ENCODE results near the gene IL1RAPL1. TPM values are rescaled to one million over a fixed set of nuclear protein-coding genes. Genes with fewer than 3 reads are reported as not detected.

IL1RAPL1 gene
- total RNA-seq, 1 donor from 2014 or later: 0.16 TPM

DNA sequence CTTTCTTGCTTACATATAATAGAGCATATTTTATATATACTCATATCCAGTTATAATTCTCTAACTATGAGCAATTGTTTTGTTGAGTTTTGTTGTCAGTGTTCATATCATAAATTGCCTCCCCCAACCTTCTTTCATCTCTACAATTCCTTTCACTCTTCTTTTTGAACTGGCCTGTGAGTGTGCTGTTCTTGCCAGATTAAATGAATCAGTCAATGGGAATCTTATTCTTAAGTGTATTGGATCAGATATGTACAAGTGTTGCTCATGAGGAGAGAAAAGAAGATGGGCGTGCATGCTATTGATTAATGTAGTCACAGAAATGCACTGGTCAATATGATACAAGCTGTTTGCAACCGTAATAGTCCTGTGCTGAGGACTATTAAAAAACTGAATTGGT, 900.0 kb downstream of the IL1RAPL1 start:
- peak; percentile 31 for DNase-seq (ENCODE audit: low read depth)
- H3K27ac ChIP-seq (ENCODE audit: low read depth, low read length): no peak overlapping the region
- no peak overlapping the region for H3K27ac Mint-ChIP-seq (ENCODE audit: unreplicated experiment)
- no peak overlapping the region for H3K4me3 Mint-ChIP-seq (ENCODE audit: unreplicated experiment)
- H3K9me3 ChIP-seq (ENCODE audit: insufficient read depth, low read depth, low read length): no peaks in the 10 kb centered on the region
- no peak for FAIRE-seq
- no peaks in the 10 kb centered on the region for H3K27me3 Mint-ChIP-seq (ENCODE audit: low read depth, unreplicated experiment)
- H3K4me1 ChIP-seq (ENCODE audit: insufficient read depth, low read length): no peaks in the 10 kb centered on the region
- no peaks in the 10 kb centered on the region for H3K36me3 Mint-ChIP-seq (ENCODE audit: low read depth, unreplicated experiment)
- H3K79me2 ChIP-seq (ENCODE audit: insufficient read depth, low read length): no peaks in the 10 kb centered on the region
- H3K9me3 Mint-ChIP-seq (ENCODE audit: unreplicated experiment): no peaks in the 10 kb centered on the region
- no peaks in the 10 kb centered on the region for H3K27me3 ChIP-seq (ENCODE audit: insufficient read depth, low read length)
- no peak overlapping the region for H2AFZ ChIP-seq (ENCODE audit: low read depth, low read length)
- no peaks in the 10 kb centered on the region for H3K36me3 ChIP-seq (ENCODE audit: insufficient read depth, low read length)
- TF ChIP-seq, protein P1, sequence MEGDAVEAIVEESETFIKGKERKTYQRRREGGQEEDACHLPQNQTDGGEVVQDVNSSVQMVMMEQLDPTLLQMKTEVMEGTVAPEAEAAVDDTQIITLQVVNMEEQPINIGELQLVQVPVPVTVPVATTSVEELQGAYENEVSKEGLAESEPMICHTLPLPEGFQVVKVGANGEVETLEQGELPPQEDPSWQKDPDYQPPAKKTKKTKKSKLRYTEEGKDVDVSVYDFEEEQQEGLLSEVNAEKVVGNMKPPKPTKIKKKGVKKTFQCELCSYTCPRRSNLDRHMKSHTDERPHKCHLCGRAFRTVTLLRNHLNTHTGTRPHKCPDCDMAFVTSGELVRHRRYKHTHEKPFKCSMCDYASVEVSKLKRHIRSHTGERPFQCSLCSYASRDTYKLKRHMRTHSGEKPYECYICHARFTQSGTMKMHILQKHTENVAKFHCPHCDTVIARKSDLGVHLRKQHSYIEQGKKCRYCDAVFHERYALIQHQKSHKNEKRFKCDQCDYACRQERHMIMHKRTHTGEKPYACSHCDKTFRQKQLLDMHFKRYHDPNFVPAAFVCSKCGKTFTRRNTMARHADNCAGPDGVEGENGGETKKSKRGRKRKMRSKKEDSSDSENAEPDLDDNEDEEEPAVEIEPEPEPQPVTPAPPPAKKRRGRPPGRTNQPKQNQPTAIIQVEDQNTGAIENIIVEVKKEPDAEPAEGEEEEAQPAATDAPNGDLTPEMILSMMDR (IDR thresholded peaks at IDR 0.05; ENCODE audit: insufficient read depth, low read depth, low read length): no peak
- TF ChIP-seq EZH2 (IDR thresholded peaks at IDR 0.05; ENCODE audit: insufficient read depth, low read length): no peak
- no peaks in the 10 kb centered on the region for H3K4me1 Mint-ChIP-seq (ENCODE audit: low read depth, unreplicated experiment)
- H3K4me2 ChIP-seq (ENCODE audit: low read length): no peak overlapping the region
- no peaks in the 10 kb centered on the region for H4K20me1 ChIP-seq (ENCODE audit: insufficient read depth, low read length)
- H3K9ac ChIP-seq (ENCODE audit: low read length): no peak overlapping the region
- H3K4me3 ChIP-seq (ENCODE audit: insufficient read depth, low read depth, low read length): no peak overlapping the region

DNA sequence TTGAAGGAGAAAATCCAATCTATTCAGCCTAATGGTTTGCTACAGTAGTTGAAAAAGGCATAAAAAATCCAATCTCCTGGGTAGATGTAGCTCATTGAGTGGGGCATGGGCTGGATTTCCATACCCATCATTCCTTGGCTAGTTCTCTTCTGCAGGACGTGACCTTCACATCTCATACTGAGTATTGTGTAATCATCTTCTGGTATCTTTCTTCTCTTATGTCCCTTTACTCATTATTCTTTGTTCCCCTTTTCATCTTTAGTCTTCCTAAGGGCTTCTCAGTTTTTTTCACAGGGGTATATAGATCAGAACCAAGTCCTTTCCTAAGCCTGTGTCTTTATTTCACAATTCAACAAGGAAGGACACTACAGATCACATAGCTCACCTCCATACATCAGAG, 900.5 kb downstream of the IL1RAPL1 start:
- no peak overlapping the region for H3K4me3 Mint-ChIP-seq (ENCODE audit: unreplicated experiment)
- no peaks in the 10 kb centered on the region for H3K4me1 Mint-ChIP-seq (ENCODE audit: low read depth, unreplicated experiment)
- H3K4me1 ChIP-seq (ENCODE audit: insufficient read depth, low read length): no peaks in the 10 kb centered on the region
- no peak overlapping the region for H3K9ac ChIP-seq (ENCODE audit: low read length)
- no peak overlapping the region for H3K27ac ChIP-seq (ENCODE audit: low read depth, low read length)
- no peaks in the 10 kb centered on the region for H3K79me2 ChIP-seq (ENCODE audit: insufficient read depth, low read length)
- no peak for DNase-seq (ENCODE audit: low read depth)
- H3K27me3 ChIP-seq (ENCODE audit: insufficient read depth, low read length): no peaks in the 10 kb centered on the region
- peak; percentile 98 for FAIRE-seq
- H4K20me1 ChIP-seq (ENCODE audit: insufficient read depth, low read length): no peaks in the 10 kb centered on the region
- H3K27ac Mint-ChIP-seq (ENCODE audit: unreplicated experiment): no peak overlapping the region
- no peak overlapping the region for H3K4me2 ChIP-seq (ENCODE audit: low read length)
- H2AFZ ChIP-seq (ENCODE audit: low read depth, low read length): no peak overlapping the region
- no peaks in the 10 kb centered on the region for H3K9me3 Mint-ChIP-seq (ENCODE audit: unreplicated experiment)
- H3K9me3 ChIP-seq (ENCODE audit: insufficient read depth, low read depth, low read length): no peaks in the 10 kb centered on the region
- no peaks in the 10 kb centered on the region for H3K27me3 Mint-ChIP-seq (ENCODE audit: low read depth, unreplicated experiment)
- no peaks in the 10 kb centered on the region for H3K36me3 ChIP-seq (ENCODE audit: insufficient read depth, low read length)
- H3K4me3 ChIP-seq (ENCODE audit: insufficient read depth, low read depth, low read length): no peak overlapping the region
- TF ChIP-seq EZH2 (IDR thresholded peaks at IDR 0.05; ENCODE audit: insufficient read depth, low read length): no peak
- TF ChIP-seq, protein P1 (IDR thresholded peaks at IDR 0.05; ENCODE audit: insufficient read depth, low read depth, low read length): no peak
- no peaks in the 10 kb centered on the region for H3K36me3 Mint-ChIP-seq (ENCODE audit: low read depth, unreplicated experiment)

DNA sequence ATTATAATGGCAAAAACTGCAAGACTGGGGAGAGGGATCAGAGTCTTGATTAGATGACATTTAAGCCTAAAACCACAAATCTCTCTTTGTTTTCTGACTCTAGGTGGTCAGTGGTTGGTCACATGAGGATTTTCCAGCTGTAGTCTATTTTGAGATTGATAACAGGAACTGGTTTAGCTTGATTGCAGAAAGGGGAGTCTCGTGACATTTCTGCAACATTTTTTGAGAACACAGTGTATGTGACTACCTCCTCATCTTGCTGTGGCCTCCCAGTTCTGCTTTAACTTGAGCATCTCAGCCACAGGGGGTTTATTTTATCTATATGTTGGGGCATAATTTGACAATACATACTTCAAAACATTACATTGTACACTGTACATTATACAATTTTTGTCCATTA, 901.7 kb downstream of the IL1RAPL1 start:
- H3K27me3 Mint-ChIP-seq (ENCODE audit: low read depth, unreplicated experiment): no peaks in the 10 kb centered on the region
- DNase-seq (ENCODE audit: low read depth): no peak
- FAIRE-seq: peak; percentile 95
- Histone ChIP-seq H4K20me1 (ENCODE audit: insufficient read depth, low read length) (no peaks in the 10 kb centered on the region), H3K27ac (ENCODE audit: low read depth, low read length) (no peak overlapping the region), H3K4me3 (ENCODE audit: insufficient read depth, low read depth, low read length) (no peak overlapping the region), H3K9ac (ENCODE audit: low read length) (no peak overlapping the region), H3K27me3 (ENCODE audit: insufficient read depth, low read length) (no peaks in the 10 kb centered on the region), H2AFZ (ENCODE audit: low read depth, low read length) (no peak overlapping the region), H3K4me1 (ENCODE audit: insufficient read depth, low read length) (no peaks in the 10 kb centered on the region), H3K36me3 (ENCODE audit: insufficient read depth, low read length) (no peaks in the 10 kb centered on the region), H3K79me2 (ENCODE audit: insufficient read depth, low read length) (no peaks in the 10 kb centered on the region), H3K9me3 (ENCODE audit: insufficient read depth, low read depth, low read length) (no peaks in the 10 kb centered on the region), H3K4me2 (ENCODE audit: low read length) (no peak overlapping the region)
- H3K4me1 Mint-ChIP-seq (ENCODE audit: low read depth, unreplicated experiment): no peaks in the 10 kb centered on the region
- no peak overlapping the region for H3K4me3 Mint-ChIP-seq (ENCODE audit: unreplicated experiment)
- no peak overlapping the region for H3K27ac Mint-ChIP-seq (ENCODE audit: unreplicated experiment)
- H3K36me3 Mint-ChIP-seq (ENCODE audit: low read depth, unreplicated experiment): no peaks in the 10 kb centered on the region
- H3K9me3 Mint-ChIP-seq (ENCODE audit: unreplicated experiment): no peaks in the 10 kb centered on the region
- TF ChIP-seq EZH2 (IDR thresholded peaks at IDR 0.05; ENCODE audit: insufficient read depth, low read length): no peak
- TF ChIP-seq, protein P1 (IDR thresholded peaks at IDR 0.05; ENCODE audit: insufficient read depth, low read depth, low read length): no peak
